GM18508 (cell line): ENCODE results near the gene SCP2.
"Not testable (repeated sequence)": the region's sequence is repeated elsewhere in the genome, so short reads cannot be mapped to it uniquely, and the experiment has no call there.

Experiments used
- ATAC-seq: cut with Tn5 transposase; IDR thresholded peaks from one replicate; pipeline ENCODE4 v1.9.1; 2021; ENCODE audit warnings: moderate number of reproducible peaks; ENCODE audit not compliant: insufficient read depth, unreplicated experiment

Gene SCP2

GRCh38 chr1:52915855-52916220, 11.2 kb upstream of the SCP2 start:
- no peak for ATAC-seq

- no peak for ATAC-seq
Measured at GRCh38 chr1:52916241-52916975, 10.7 kb upstream of the SCP2 start.

GRCh38 chr1:52917156-52917555, 9.9 kb upstream of the SCP2 start:
- ATAC-seq = no peak

GRCh38 chr1:52917581-52917980, 9.5 kb upstream of the SCP2 start:
- no peak for ATAC-seq

GRCh38 chr1:52918201-52918600, 8.9 kb upstream of the SCP2 start:
- ATAC-seq = no peak

- ATAC-seq = no peak
Measured at GRCh38 chr1:52919051-52919722, 7.9 kb upstream of the SCP2 start.

GRCh38 chr1:52919723-52920483, 7.2 kb upstream of the SCP2 start:
- ATAC-seq = no peak

GRCh38 chr1:52920791-52921291, 6.2 kb upstream of the SCP2 start:
- no peak for ATAC-seq

GRCh38 chr1:52925571-52926005, 1.5 kb upstream of the SCP2 start:
- no peak for ATAC-seq

- no peak for ATAC-seq
Measured at GRCh38 chr1:52926864-52927211, 238 bp upstream of the SCP2 start.

GRCh38 chr1:52928015-52928404, 934 bp downstream of the SCP2 start:
- ATAC-seq = no peak

- ATAC-seq = no peak
Measured at GRCh38 chr1:52929019-52929418, 1.9 kb downstream of the SCP2 start.

GRCh38 chr1:52937433-52938182, 10.5 kb downstream of the SCP2 start:
- ATAC-seq = no peak

GRCh38 chr1:52938183-52938451, 11.0 kb downstream of the SCP2 start:
- ATAC-seq = no peak

- ATAC-seq = no peak
Measured at GRCh38 chr1:52943876-52944416, 16.9 kb downstream of the SCP2 start.

GRCh38 chr1:52944566-52944965, 17.5 kb downstream of the SCP2 start:
- no peak for ATAC-seq

- no peak for ATAC-seq
Measured at GRCh38 chr1:52947490-52947889, 20.4 kb downstream of the SCP2 start.

- not testable (repeated sequence) for ATAC-seq
Measured at GRCh38 chr1:52949602-52950001, 22.5 kb downstream of the SCP2 start.

- ATAC-seq = no peak
Measured at GRCh38 chr1:52952112-52952511, 25.0 kb downstream of the SCP2 start.

GRCh38 chr1:52955129-52955970, 28.3 kb downstream of the SCP2 start:
- no peak for ATAC-seq
